HL-60 (cell line): ENCODE data around the gene ZNF358.

Experiments
- GABPA ChIP-seq: IDR thresholded peaks from 2 replicates; pipeline ENCODE4 v1.6.1; 2012; ENCODE audit warnings: low read depth
- POLR2AphosphoS5 ChIP-seq: IDR thresholded peaks from 2 replicates; pipeline ENCODE4 v1.6.1; 2012; ENCODE audit warnings: low read depth
- SPI1 ChIP-seq: IDR thresholded peaks from 2 replicates; pipeline ENCODE4 v1.6.1; 2012; ENCODE audit warnings: low read depth, mild to moderate bottlenecking, borderline replicate concordance
- TF ChIP-seq, protein P1 (sequence below): IDR thresholded peaks from one replicate; pipeline ENCODE4 v1.5.1; 2011; ENCODE audit warnings: low read length, control low read depth, inconsistent platforms; ENCODE audit not compliant: insufficient read depth
- TF ChIP-seq, protein P2 (sequence below): IDR thresholded peaks from 2 replicates; pipeline ENCODE4 v1.6.1; 2012; ENCODE audit warnings: low read depth; ENCODE audit not compliant: insufficient replicate concordance

DNA sequence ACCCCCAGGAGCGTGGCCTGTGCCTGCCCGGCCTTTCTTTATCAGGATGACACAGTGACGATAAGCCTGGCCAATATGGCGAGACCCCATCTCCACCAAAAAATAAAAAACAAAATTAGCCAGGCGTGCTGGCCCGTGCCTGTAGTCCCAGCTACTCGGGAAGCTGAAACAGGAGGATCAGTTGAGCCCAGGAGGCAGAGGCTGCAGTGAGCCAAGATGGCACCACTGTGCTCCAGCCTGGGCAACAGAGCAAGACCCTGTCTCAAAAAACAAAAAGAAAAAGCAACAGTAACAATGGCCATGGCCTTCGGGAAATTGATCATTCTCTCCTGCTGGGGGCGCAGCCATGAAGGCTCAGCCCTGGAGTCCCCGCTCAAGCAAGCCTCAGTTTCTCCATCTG lies 38.1 kb upstream of the ZNF358 start:
- TF ChIP-seq, protein P1, sequence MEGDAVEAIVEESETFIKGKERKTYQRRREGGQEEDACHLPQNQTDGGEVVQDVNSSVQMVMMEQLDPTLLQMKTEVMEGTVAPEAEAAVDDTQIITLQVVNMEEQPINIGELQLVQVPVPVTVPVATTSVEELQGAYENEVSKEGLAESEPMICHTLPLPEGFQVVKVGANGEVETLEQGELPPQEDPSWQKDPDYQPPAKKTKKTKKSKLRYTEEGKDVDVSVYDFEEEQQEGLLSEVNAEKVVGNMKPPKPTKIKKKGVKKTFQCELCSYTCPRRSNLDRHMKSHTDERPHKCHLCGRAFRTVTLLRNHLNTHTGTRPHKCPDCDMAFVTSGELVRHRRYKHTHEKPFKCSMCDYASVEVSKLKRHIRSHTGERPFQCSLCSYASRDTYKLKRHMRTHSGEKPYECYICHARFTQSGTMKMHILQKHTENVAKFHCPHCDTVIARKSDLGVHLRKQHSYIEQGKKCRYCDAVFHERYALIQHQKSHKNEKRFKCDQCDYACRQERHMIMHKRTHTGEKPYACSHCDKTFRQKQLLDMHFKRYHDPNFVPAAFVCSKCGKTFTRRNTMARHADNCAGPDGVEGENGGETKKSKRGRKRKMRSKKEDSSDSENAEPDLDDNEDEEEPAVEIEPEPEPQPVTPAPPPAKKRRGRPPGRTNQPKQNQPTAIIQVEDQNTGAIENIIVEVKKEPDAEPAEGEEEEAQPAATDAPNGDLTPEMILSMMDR = no peak
- TF ChIP-seq GABPA (no peak), POLR2AphosphoS5 (0 out of 2 replicates have a peak, but pooled peaks have one; percentile 8), SPI1 (no peak)
- TF ChIP-seq, protein P2, sequence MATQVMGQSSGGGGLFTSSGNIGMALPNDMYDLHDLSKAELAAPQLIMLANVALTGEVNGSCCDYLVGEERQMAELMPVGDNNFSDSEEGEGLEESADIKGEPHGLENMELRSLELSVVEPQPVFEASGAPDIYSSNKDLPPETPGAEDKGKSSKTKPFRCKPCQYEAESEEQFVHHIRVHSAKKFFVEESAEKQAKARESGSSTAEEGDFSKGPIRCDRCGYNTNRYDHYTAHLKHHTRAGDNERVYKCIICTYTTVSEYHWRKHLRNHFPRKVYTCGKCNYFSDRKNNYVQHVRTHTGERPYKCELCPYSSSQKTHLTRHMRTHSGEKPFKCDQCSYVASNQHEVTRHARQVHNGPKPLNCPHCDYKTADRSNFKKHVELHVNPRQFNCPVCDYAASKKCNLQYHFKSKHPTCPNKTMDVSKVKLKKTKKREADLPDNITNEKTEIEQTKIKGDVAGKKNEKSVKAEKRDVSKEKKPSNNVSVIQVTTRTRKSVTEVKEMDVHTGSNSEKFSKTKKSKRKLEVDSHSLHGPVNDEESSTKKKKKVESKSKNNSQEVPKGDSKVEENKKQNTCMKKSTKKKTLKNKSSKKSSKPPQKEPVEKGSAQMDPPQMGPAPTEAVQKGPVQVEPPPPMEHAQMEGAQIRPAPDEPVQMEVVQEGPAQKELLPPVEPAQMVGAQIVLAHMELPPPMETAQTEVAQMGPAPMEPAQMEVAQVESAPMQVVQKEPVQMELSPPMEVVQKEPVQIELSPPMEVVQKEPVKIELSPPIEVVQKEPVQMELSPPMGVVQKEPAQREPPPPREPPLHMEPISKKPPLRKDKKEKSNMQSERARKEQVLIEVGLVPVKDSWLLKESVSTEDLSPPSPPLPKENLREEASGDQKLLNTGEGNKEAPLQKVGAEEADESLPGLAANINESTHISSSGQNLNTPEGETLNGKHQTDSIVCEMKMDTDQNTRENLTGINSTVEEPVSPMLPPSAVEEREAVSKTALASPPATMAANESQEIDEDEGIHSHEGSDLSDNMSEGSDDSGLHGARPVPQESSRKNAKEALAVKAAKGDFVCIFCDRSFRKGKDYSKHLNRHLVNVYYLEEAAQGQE = no peak
